IMR-90 (cell line): ENCODE results near the gene LCN12. TPM values are rescaled to one million over a fixed set of nuclear protein-coding genes. Genes with fewer than 3 reads are reported as not detected.

Source experiments
- ATAC-seq: fragments of 200-7000 bp; cut with Tn5 transposase; 2 replicates; pipeline ENCODE4 v1.9.1; 2020; ENCODE audit warnings: low read depth, mild to moderate bottlenecking, moderate library complexity
- BruUV-seq: library from RNA; stranded (reverse); fragments of 400-500 nt; replicated peaks from 2 replicates; lab custom pipeline; 2021; lab: Mats Ljungman, UMichigan
- CTCF ChIA-PET: fragments of 300-600 bp; formaldehyde crosslinking; extraction: SDS; loops from one replicate; lab custom pipeline; 2021; ENCODE audit warnings: antibody characterized with exemption; lab: Yijun Ruan, JAX
- POLR2A ChIA-PET: fragments of 300-600 bp; sonication (Branson Sonifier 250); formaldehyde crosslinking; loops from one replicate; lab custom pipeline; 2022; ENCODE audit warnings: antibody characterized with exemption; ENCODE audit not compliant: unreplicated experiment; lab: Charles Lee
- DNase-seq: peaks from one replicate; pipeline ENCODE4 v3.0.0; 2013
- H2AFZ ChIP-seq: replicated peaks from 2 replicates; pipeline ENCODE3; 2013; ENCODE audit warnings: low read length, mild to moderate bottlenecking; ENCODE audit not compliant: poor library complexity
- H2AK5ac ChIP-seq: 2 replicates; pipeline ENCODE4 v1.6.1; 2013; ENCODE audit warnings: low read depth, low read length, inconsistent platforms
- H2AK9ac ChIP-seq: replicated peaks from 2 replicates; pipeline ENCODE3; 2013; ENCODE audit warnings: mild to moderate bottlenecking, low read depth, low read length, moderate library complexity; ENCODE audit not compliant: poor library complexity
- H2BK120ac ChIP-seq: 2 replicates; pipeline ENCODE4 v1.6.1; 2013; ENCODE audit warnings: low read depth, low read length, inconsistent platforms
- H2BK15ac ChIP-seq: 3 replicates; pipeline ENCODE4 v1.6.1; 2013; ENCODE audit warnings: low read depth, low read length, inconsistent platforms
- H2BK20ac ChIP-seq: 2 replicates; pipeline ENCODE4 v1.6.1; 2013; ENCODE audit warnings: low read depth, mild to moderate bottlenecking, inconsistent platforms, low read length, moderate library complexity
- H2BK5ac ChIP-seq: 2 replicates; pipeline ENCODE4 v1.6.1; 2013; ENCODE audit warnings: mild to moderate bottlenecking, low read depth, low read length, inconsistent platforms; ENCODE audit not compliant: poor library complexity, severe bottlenecking
- H3K14ac ChIP-seq: replicated peaks from 2 replicates; pipeline ENCODE4 v1.6.1; 2013; ENCODE audit warnings: low read depth, low read length, inconsistent platforms
- H3K18ac ChIP-seq: 2 replicates; pipeline ENCODE4 v1.6.1; 2013; ENCODE audit warnings: low read depth, low read length, control low read depth
- H3K23ac ChIP-seq: 2 replicates; pipeline ENCODE4 v1.6.1; 2013; ENCODE audit warnings: low read depth, low read length, inconsistent platforms
- H3K27ac ChIP-seq: 2 replicates; pipeline ENCODE4 v1.5.1; 2013; ENCODE audit warnings: mild to moderate bottlenecking, control low read depth, low read length; ENCODE audit not compliant: insufficient read depth
- H3K27me3 ChIP-seq: 2 replicates; pipeline ENCODE4 v1.6.1; 2013; ENCODE audit warnings: low read length; ENCODE audit not compliant: control insufficient read depth, insufficient read depth
- H3K36me3 ChIP-seq: 2 replicates; pipeline ENCODE4 v1.6.1; 2013; ENCODE audit warnings: low read length, mixed read lengths; ENCODE audit not compliant: control insufficient read depth, insufficient read depth
- H3K4ac ChIP-seq: 2 replicates; pipeline ENCODE4 v1.6.1; 2013; ENCODE audit warnings: low read depth, low read length, inconsistent platforms
- H3K4me1 ChIP-seq: 2 replicates; pipeline ENCODE4 v1.6.1; 2013; ENCODE audit warnings: low read length, mixed read lengths; ENCODE audit not compliant: control insufficient read depth, insufficient read depth
- H3K4me2 ChIP-seq: 2 replicates; pipeline ENCODE4 v1.6.1; 2013; ENCODE audit warnings: low read depth, mild to moderate bottlenecking, control low read depth, low read length, moderate library complexity
- H3K4me3 ChIP-seq: 2 replicates; pipeline ENCODE4 v1.5.1; 2013; ENCODE audit warnings: low read depth, mild to moderate bottlenecking, control low read depth, low read length, moderate library complexity; ENCODE audit not compliant: insufficient read depth
- H3K56ac ChIP-seq: 2 replicates; pipeline ENCODE4 v1.6.1; 2013; ENCODE audit warnings: low read length, inconsistent platforms; ENCODE audit not compliant: insufficient read depth; ENCODE audit errors: extremely low read depth
- H3K79me1 ChIP-seq, 2 experiments: 2 replicates each; pipeline ENCODE4 v1.6.1; 2013; ENCODE audit warnings: low read length in 2 of 2, inconsistent platforms in 1 of 2, low read depth in 1 of 2
- H3K9ac ChIP-seq: 2 replicates; pipeline ENCODE4 v1.6.1; 2013; ENCODE audit warnings: low read depth, low read length, control low read depth
- H3K9me1 ChIP-seq: 2 replicates; pipeline ENCODE4 v1.6.1; 2013; ENCODE audit warnings: low read length, inconsistent platforms; ENCODE audit not compliant: insufficient read depth
- H3K9me3 ChIP-seq: 2 replicates; pipeline ENCODE4 v1.6.1; 2013; ENCODE audit warnings: low read length; ENCODE audit not compliant: control insufficient read depth, insufficient read depth
- H4K20me1 ChIP-seq: 2 replicates; pipeline ENCODE4 v1.6.1; 2013; ENCODE audit warnings: low read length, inconsistent platforms; ENCODE audit not compliant: insufficient read depth
- H4K5ac ChIP-seq: 2 replicates; pipeline ENCODE4 v1.6.1; 2013; ENCODE audit warnings: mild to moderate bottlenecking, low read depth, low read length, control low read depth
- H4K8ac ChIP-seq, 2 experiments: 2 replicates each; pipeline ENCODE4 v1.6.1; 2013; ENCODE audit warnings: low read depth in 2 of 2, low read length in 2 of 2, control low read depth in 1 of 2, inconsistent platforms in 1 of 2
- H4K91ac ChIP-seq: 2 replicates; pipeline ENCODE4 v1.6.1; 2013; ENCODE audit warnings: low read depth, low read length, inconsistent platforms; ENCODE audit not compliant: insufficient read depth
- FOS ChIP-seq: fragments of 150-350 bp; IDR thresholded peaks from 2 replicates; pipeline ENCODE4 v1.6.1; 2016; ENCODE audit warnings: low read depth, low read length
- MAZ ChIP-seq: IDR thresholded peaks from 2 replicates; pipeline ENCODE4 v1.6.1; 2012; ENCODE audit warnings: low read depth, mild to moderate bottlenecking, low read length, improper control_type of control experiment, moderate library complexity, borderline replicate concordance
- WGBS, 2 experiments: methylation state at CpG; one replicate each; pipeline versions ENCODE4 v1.1.5 to v1.1.7; 2013; ENCODE audit warnings: missing lambda C conversion rate in 2 of 2; ENCODE audit not compliant: insufficient read length in 1 of 2; ENCODE audit errors: extremely low coverage in 2 of 2; 5-methylcytosine and 5-hydroxymethylcytosine counted together
- dilution Hi-C: fragments of 300-500 bp; cut with HindIII; formaldehyde crosslinking; loops from one replicate; pipeline ENCODE4 v1.14.3; 2018; ENCODE audit warnings: low sequenced_read_pairs; ENCODE audit not compliant: unreplicated experiment
- in situ Hi-C: fragments of 300-500 bp; cut with MboI; formaldehyde crosslinking; loops from 3 replicates; pipeline ENCODE4 v1.14.3; 2019; ENCODE audit warnings: low sequenced_read_pairs, inconsistent platforms, mixed read lengths
- intact Hi-C: fragments of 100-400 bp; cut with micrococcal nuclease; formaldehyde crosslinking; loops from 2 replicates; pipeline ENCODE4 v1.10.0; 2022
- polyA plus RNA-seq, 3 experiments: library from polyadenylated mRNA; depleted of rRNA; stranded (reverse); fragments of >200 nt; gene quantifications; 2 replicates each; pipeline ENCODE4 v1.2.3, GENCODE V29; 2012; ENCODE audit warnings: low replicate concordance in 1 of 3
- total RNA-seq: library from RNA; depleted of rRNA; stranded (reverse); fragments of >200 nt; gene quantifications from 2 replicates; pipeline ENCODE4 v1.2.3, GENCODE V29; 2012

Gene LCN12
- total and polyA plus RNA-seq, 2 of the 4 experiments (the other 2 are of a cell fraction): 0.12 TPM; not detected in 1

GRCh38 chr9:136935651-136936050 is 16.4 kb upstream of the LCN12 start:
- Histone ChIP-seq H3K14ac (no peak overlapping the region), H3K23ac (no peak overlapping the region), H3K9me1 (peaks cover 4% of the 10 kb centered on the region; the same call in 1 of the 2 replicates), H3K4me2 (no peak overlapping the region), H3K27ac (no peak overlapping the region), H3K9ac (no peak overlapping the region), H2AK5ac (no peak overlapping the region), H4K8ac (no peak overlapping the region), H3K9me3 (no peaks in the 10 kb centered on the region), H3K4me3 (no peak overlapping the region), H3K36me3 (peaks cover 24% of the 10 kb centered on the region), H3K56ac (no peak overlapping the region), H2BK5ac (no peak overlapping the region), H4K20me1 (peaks cover 7% of the 10 kb centered on the region), H3K18ac (no peak overlapping the region), H2AK9ac (no peak overlapping the region), H3K79me1 (peaks cover 13 to 29% of the 10 kb centered on the region in 2 experiments; a peak in 3 of 4 replicates), H2BK20ac (no peak overlapping the region), H3K4me1 (no peaks in the 10 kb centered on the region), H2BK120ac (no peak overlapping the region), H4K5ac (no peak overlapping the region), H3K27me3 (no peaks in the 10 kb centered on the region), H2BK15ac (no peak overlapping the region), H4K91ac (no peak overlapping the region), H2AFZ (no peak overlapping the region), H3K4ac (no peak overlapping the region)
- WGBS, 2 experiments: no CpG with 5 or more reads among the region's 3 CpGs
- ChIA-PET POLR2A (no interaction called here), CTCF (no interaction called here)
- intact Hi-C loops (no loop called here), in situ Hi-C loops (no loop called here), dilution Hi-C loops (no loop called here)
- DNase-seq: no peak
- BruUV-seq: no TSS peak
- ATAC-seq: no peak
- TF ChIP-seq FOS (no peak), MAZ (no peak)
